GM19372 (cell line): Measurements from ENCODE around the gene ACO2.

Source experiments
- ATAC-seq: cut with Tn5 transposase; IDR thresholded peaks from one replicate; pipeline ENCODE4 v1.9.1; 2021; ENCODE audit warnings: mild to moderate bottlenecking, low read depth, moderate library complexity; ENCODE audit not compliant: unreplicated experiment

Gene ACO2

GRCh38 chr22:41517172-41518047 is 48.5 kb downstream of the ACO2 start:
- ATAC-seq = no peak

DNA sequence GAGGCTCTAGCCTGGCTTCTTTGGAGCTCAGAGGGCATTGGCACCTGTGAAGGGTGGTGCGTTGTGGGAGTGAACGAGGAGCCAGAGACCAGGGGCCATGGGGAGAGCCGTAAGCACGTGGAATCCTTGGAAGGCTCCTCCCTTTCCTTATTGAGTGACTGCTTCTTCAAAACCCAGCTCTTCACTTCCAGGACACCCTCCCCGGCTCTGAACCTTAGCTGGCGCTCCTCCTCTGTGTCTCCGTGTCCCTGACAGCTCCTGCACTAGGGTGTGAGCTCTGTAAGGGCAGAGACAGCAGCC is 49.1 kb downstream of the ACO2 start:
- ATAC-seq = no peak

- ATAC-seq = no peak
These were observed 52.2 kb downstream of the ACO2 start for GRCh38 chr22:41521126-41521525.

- ATAC-seq = no peak
These were observed 53.9 kb downstream of the ACO2 start for GRCh38 chr22:41522813-41523212.

- no peak for ATAC-seq
These were observed 54.7 kb downstream of the ACO2 start for GRCh38 chr22:41523464-41524221.

- ATAC-seq = no peak
These were observed 55.3 kb downstream of the ACO2 start for GRCh38 chr22:41524251-41524661.

DNA sequence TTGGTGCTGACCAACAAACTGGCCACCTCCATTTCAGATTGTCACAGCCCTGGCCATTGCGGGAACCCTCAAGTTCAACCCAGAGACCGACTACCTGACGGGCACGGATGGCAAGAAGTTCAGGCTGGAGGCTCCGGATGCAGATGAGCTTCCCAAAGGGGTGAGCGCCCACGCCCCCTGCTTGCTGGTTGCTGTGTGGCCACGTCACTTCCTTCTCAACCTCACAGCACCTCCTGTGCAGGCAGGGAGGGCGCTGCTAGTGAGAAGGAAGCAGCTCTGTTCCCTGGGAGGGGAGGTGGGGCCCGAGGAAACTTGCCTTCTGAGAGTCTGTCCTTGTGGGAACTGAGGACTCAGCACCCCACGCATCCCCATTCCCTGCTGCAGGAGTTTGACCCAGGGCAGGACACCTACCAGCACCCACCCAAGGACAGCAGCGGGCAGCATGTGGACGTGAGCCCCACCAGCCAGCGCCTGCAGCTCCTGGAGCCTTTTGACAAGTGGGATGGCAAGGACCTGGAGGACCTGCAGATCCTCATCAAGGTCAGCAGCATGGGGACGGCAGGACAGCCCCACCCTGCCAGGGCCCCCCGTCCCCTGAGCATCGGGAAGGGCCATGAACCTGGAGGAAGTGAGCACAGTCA is 56.0 kb downstream of the ACO2 start:
- no peak for ATAC-seq

DNA sequence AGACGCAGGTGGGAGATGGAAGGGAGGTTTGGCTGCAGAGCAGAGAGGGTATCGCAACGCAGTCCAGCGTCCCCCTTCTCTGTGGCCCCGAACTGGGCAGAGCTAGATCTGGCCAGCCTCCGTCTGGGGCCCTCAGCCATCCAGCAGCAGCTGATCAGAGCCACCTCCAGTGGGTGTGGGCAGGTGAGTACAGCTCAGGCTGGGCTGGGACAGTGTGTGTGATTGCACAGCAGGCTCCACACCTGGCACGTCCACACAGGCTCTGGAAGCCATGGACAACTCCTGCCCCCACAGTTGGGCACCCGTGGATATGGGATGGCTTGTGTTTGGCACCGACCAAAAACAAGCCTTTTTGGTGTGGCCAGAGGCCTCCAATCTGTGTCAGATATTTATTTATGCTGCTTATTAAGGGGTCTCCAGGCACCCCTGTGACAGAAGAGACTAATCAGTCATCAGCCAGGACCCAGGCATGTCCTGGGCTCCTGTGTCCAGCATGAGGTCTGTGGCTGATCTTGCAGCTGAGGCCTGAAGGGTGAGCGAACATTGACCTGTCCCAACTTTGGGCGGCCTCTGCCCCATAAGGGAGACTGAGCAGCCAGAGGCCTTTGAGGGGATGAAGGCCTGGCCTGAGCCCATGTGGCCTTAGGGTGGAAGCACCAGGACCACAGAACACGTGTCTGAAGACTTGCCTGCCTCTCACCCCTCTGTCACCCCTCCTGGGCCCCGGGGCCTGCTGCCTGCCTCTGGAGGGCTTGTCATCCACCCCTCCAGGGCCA is 56.7 kb downstream of the ACO2 start:
- ATAC-seq = no peak

DNA sequence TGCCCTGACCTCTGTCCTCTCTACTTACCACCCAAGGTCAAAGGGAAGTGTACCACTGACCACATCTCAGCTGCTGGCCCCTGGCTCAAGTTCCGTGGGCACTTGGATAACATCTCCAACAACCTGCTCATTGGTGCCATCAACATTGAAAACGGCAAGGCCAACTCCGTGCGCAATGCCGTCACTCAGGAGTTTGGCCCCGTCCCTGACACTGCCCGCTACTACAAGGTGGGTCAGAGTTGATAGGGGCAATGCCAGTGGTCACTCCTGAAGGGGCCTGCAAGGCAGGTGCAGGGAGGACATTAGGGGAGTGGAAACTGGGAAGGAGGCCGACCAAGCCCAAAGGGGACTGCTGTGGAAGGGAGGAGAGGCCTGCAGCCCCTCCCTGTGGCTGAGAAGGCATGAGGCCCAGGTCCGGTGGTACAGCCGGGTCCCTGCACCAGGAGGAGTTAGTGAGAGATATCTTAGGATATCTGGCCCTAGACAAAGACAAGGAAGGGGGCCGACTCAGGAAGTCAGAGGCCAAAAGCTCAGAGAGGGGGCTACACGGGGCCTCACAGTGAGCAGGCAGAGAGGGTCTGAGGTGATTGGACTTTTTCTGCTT is 57.4 kb downstream of the ACO2 start:
- ATAC-seq = no peak

DNA sequence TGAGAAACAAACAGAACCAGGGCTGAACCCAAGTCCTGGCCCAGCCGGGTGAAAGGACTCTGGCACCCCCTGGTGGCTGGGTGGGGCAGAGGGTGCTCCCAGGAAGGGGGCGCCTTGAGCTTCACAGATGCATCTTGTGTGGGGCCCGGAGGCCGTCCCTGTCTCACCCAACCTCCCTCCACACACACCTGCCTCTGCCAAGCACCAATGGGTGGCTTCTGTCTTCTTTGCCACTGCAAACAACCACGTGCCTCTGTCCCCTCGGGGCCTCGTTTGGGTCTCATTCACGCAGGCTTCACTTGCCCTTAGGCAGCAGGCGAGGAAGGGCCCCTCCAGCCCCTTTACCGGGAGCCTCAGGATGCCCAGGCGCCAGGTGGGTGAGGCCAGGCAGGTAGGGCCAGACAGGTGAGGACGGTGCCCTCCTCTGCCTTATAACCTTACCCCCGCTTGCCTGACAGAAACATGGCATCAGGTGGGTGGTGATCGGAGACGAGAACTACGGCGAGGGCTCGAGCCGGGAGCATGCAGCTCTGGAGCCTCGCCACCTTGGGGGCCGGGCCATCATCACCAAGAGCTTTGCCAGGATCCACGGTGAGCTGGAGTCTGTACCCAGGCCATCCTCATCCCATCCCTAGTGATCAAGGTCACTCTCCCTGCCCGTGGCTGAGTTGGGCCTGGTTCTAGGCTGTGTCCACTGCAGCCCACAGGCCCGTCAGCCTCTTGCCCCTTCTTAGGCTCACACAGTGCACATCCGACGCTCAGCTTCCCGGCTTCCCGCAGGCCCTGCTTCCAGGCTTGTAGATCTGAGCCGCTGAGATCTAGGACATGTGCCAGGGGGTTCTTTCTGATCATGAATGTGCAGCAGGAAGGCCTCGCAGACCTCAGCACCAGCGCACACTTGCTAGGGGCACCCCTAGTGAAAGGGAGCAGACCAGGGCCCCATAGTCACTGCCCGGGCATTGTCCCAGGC is 58.2 kb downstream of the ACO2 start:
- no peak for ATAC-seq

- no peak for ATAC-seq
These were observed 59.3 kb downstream of the ACO2 start for GRCh38 chr22:41528132-41528766.

GRCh38 chr22:41528938-41529561 is 60.1 kb downstream of the ACO2 start:
- ATAC-seq = no peak

DNA sequence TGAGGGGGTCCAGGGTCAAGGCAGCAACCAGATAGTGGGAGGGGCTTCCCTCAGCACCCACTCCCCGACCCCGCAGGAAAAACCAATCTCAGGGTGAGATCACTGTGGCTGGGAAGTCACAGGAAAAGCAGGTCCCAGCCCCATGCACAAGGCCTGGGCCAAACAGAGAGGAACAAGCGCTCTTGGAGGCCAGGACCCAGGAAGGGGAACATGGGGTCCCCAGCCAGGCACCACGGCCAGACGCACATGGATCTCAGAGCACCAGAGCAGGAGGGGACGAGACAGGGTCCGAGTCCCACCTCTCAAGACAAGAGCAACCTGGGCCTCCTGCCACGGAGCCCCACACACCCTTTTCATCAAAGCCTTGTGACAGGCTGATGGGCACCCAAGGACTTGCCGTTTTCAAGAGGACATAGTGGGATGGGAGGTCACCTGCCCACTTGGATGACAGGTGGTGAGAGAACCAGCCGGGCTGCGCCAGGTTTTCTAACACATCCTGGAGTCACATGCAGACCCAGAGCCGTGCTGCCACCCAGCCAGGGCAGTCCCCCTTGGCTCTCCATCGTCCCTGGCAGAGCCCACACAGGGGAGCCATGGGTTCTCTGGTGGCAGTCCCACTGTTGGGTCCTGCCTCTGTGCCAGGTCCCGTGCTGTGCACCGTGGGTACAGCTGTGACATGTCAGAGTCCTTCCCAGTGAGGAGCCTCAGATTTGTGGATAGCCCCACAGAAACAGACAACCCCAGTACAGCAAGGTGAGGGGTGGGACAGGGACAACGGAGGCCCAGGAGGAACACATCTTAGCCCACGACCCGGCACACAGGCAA is 62.2 kb downstream of the ACO2 start:
- ATAC-seq = no peak

- no peak for ATAC-seq
These were observed 63.0 kb downstream of the ACO2 start for GRCh38 chr22:41531715-41532477.

DNA sequence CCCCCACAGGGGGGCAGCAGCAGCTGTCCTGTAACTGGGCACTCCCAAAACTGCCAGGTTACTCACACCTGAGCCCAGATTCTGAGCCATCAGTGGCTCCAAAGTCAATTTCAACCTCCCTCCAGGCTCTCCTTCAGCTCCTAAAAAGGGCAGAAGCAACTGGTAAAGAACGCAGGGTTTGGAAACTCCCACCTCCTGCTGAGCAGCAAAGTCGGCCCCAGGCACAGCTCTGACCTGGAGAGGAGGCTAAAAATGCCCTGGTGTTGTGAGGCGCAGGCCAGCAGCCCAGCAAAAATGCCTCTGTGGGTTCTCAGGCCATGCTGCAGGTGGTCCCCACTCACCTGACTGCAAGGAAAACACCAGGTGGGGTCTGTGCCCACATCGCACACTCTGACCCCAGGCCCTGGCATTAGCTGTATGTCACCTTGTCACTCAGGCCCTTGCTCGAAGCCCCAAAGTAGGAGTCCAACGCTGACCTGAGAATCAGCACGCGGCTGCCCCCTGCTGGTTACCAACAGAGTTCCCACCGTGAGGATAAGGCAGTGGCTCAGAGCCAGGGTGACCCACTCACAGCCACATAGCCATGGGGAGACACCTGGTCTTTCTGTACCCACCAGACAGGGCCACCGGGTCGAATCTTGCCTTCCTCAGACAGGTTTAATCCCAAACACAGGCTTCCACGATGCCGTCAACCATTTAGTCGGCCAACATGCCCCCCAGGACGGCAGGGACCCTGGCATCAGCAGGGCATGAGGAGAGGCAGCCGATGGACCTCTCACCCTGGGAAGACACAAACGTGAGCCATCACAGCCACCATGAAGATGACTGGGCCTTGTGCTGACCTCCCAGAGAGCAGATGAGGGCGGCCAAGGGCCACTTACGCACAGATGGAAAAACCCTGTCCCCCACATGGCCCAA is 64.2 kb downstream of the ACO2 start:
- no peak for ATAC-seq

DNA sequence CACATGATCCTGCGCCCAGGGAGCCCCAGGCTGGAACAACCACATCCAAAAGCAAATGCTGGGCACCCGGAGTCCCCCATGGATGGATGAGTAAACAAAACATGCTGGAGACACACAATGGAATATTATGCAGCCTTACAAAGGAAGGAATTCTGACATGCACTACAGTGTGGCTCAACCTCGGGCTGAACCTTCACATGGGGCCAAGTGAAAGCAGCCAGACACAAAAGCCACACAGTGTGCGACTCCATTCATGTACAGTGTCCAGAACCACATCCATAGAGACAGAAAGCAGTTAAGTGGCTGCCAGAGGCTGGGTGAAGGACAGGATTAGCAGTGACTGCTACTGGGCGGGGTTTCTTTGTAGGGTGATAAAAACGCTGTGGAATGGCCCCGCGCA is 65.3 kb downstream of the ACO2 start:
- ATAC-seq = no peak
